ENCODE results near the gene MAST4. TPM values are rescaled to one million over a fixed set of nuclear protein-coding genes. Genes with fewer than 3 reads are reported as not detected.

The MAST4 gene
- total and polyA plus RNA-seq, 2 of the 4 experiments (the other 2 are of a cell fraction) = 4.8 to 6.8 TPM

- H3K79me1 ChIP-seq (ENCODE audit: low read depth in 1 of 2, low read length in 2 of 2) = no peaks in the 10 kb centered on the region
- POLR2A ChIA-PET (ENCODE audit: unreplicated experiment) = no interaction called here
Observed at GRCh38 chr5:66643387-66643786, 47.2 kb downstream of the MAST4 start.

More at GRCh38 chr5:66643387-66643786, 47.2 kb downstream of the MAST4 start:
- H3K4ac ChIP-seq (ENCODE audit: low read depth, low read length) = no peak overlapping the region
- H3K14ac ChIP-seq (replicated peaks; ENCODE audit: low read depth, low read length) = no peak overlapping the region
- H4K8ac ChIP-seq (ENCODE audit: low read depth in 2 of 2, low read length in 2 of 2) = no peak overlapping the region
- H4K20me1 ChIP-seq (ENCODE audit: insufficient read depth, low read length) = no peaks in the 10 kb centered on the region
- no peak overlapping the region for H3K23ac ChIP-seq (ENCODE audit: low read depth, low read length)
- H3K27me3 ChIP-seq (ENCODE audit: control insufficient read depth, insufficient read depth, low read length) = no peaks in the 10 kb centered on the region
- H4K91ac ChIP-seq (ENCODE audit: insufficient read depth, low read depth, low read length) = no peak overlapping the region
- no peak overlapping the region for H2AFZ ChIP-seq (replicated peaks; ENCODE audit: low read length, poor library complexity)
- no peak overlapping the region for H2AK9ac ChIP-seq (replicated peaks; ENCODE audit: low read depth, low read length, poor library complexity)
- H2BK20ac ChIP-seq (ENCODE audit: low read depth, low read length) = no peak overlapping the region
- no peak overlapping the region for H2BK5ac ChIP-seq (ENCODE audit: low read depth, low read length, poor library complexity, severe bottlenecking)
- no peak for TF ChIP-seq CTCF (conservative IDR thresholded peaks at IDR 0.05; ENCODE audit: low read depth, low read length)
- TF ChIP-seq MAZ (IDR thresholded peaks at IDR 0.05; ENCODE audit: borderline replicate concordance, low read depth, low read length) = no peak
- TF ChIP-seq MAFK (IDR thresholded peaks at IDR 0.05; ENCODE audit: low read depth, low read length) = no peak
- TF ChIP-seq CEBPB (IDR thresholded peaks at IDR 0.05; ENCODE audit: low read depth, low read length) = peak; percentile 28; the same call in 1 of the 2 replicates
- BruUV-seq (replicated peaks) = no TSS peak
- no peaks in the 10 kb centered on the region for H3K9me3 ChIP-seq (ENCODE audit: control insufficient read depth, insufficient read depth, low read length)
- no peak overlapping the region for H3K56ac ChIP-seq (ENCODE audit: extremely low read depth, insufficient read depth, low read length)
- DNase-seq (no peak), ATAC-seq (ENCODE audit: low read depth) (no peak)
- no peak overlapping the region for H2BK15ac ChIP-seq (ENCODE audit: low read depth, low read length)
- in situ Hi-C loops (cut with MboI; ENCODE audit: low sequenced_read_pairs) = no loop called here
- H3K4me1 ChIP-seq (ENCODE audit: control insufficient read depth, insufficient read depth, low read length) = no peaks in the 10 kb centered on the region
- no peaks in the 10 kb centered on the region for H3K36me3 ChIP-seq (ENCODE audit: control insufficient read depth, insufficient read depth, low read length)
- no peak overlapping the region for H2BK120ac ChIP-seq (ENCODE audit: low read depth, low read length)
- intact Hi-C loops (cut with micrococcal nuclease) = no loop called here
- H3K4me3 ChIP-seq (ENCODE audit: insufficient read depth, low read depth, low read length) = no peak overlapping the region
- no peak overlapping the region for H2AK5ac ChIP-seq (ENCODE audit: low read depth, low read length)
- no peak overlapping the region for H4K5ac ChIP-seq (ENCODE audit: low read depth, low read length)
- no peak overlapping the region for H3K18ac ChIP-seq (ENCODE audit: low read depth, low read length)
- H3K27ac ChIP-seq (ENCODE audit: insufficient read depth, low read length) = no peak overlapping the region
- H3K9ac ChIP-seq (ENCODE audit: low read depth, low read length) = no peak overlapping the region
- H3K9me1 ChIP-seq (ENCODE audit: insufficient read depth, low read length) = no peaks in the 10 kb centered on the region
- dilution Hi-C loops (cut with HindIII; ENCODE audit: low sequenced_read_pairs, unreplicated experiment) = no loop called here
- CTCF ChIA-PET = interaction anchor here (0.6 kb wide), 1 partner anchor 83 kb away, joined by 3 read pairs; no protein-coding TSS in a partner anchor
- no peak overlapping the region for H3K4me2 ChIP-seq (ENCODE audit: low read depth, low read length)

Data from IMR-90 (cell line).